SK-N-SH (cell line): Measurements from ENCODE around the gene FCHSD2. TPM values are rescaled to one million over a fixed set of nuclear protein-coding genes. Genes with fewer than 3 reads are reported as not detected.

Source experiments
- CTCF ChIA-PET: fragments of 300-600, 350-600 bp; formaldehyde crosslinking; extraction: SDS; loops from one replicate; lab custom pipeline; 2021; lab: Yijun Ruan, JAX
- POLR2A ChIA-PET: fragments of 350-600 bp; sonication (Branson Sonifier 250); formaldehyde crosslinking; extraction: SDS; loops from one replicate; lab custom pipeline; 2020; ENCODE audit warnings: antibody characterized with exemption, inconsistent platforms; lab: Yijun Ruan, JAX
- DNase-seq: peaks from one replicate; pipeline ENCODE4 v3.0.0; 2012
- H2AFZ ChIP-seq: fragments of 200-600 bp; sonication (generic); 2 replicates; pipeline ENCODE4 v1.8.1; 2016; ENCODE audit warnings: antibody characterized with exemption, mild to moderate bottlenecking, low read depth
- H3F3A ChIP-seq: fragments of 200-600 bp; sonication (generic); replicated peaks from 2 replicates; pipeline ENCODE3; 2016; ENCODE audit warnings: antibody characterized with exemption, mild to moderate bottlenecking; ENCODE audit not compliant: insufficient read depth
- H3K27ac ChIP-seq, 2 experiments: fragments of 200-500 bp in 1 of 2; fragments of 200-600 bp in 1 of 2; sonication (Bioruptor generic) in 1 of 2; sonication (generic), shearing (Covaris generic) in 1 of 2; 2 replicates each; pipeline versions ENCODE4 v1.5.1 to v1.6.1; 2014 to 2016; ENCODE audit warnings: low read depth in 2 of 2, inconsistent platforms in 1 of 2, low read length in 1 of 2, mild to moderate bottlenecking in 1 of 2, mixed read lengths in 1 of 2
- H3K27me3 ChIP-seq: fragments of 200-600 bp; sonication (generic), shearing (Covaris generic); 2 replicates; pipeline ENCODE4 v1.6.1; 2016; ENCODE audit warnings: mixed run types; ENCODE audit not compliant: insufficient read depth
- H3K36me3 ChIP-seq, 2 experiments: fragments of 200-500 bp in 1 of 2; fragments of 200-600 bp in 1 of 2; sonication (Bioruptor generic) in 1 of 2; sonication (generic) in 1 of 2; replicated peaks in 1 of 2; 2 replicates each; pipeline versions ENCODE3 to v1.5.1; 2014 to 2016; ENCODE audit warnings: low read length in 1 of 2, mild to moderate bottlenecking in 1 of 2; ENCODE audit not compliant: insufficient read depth in 2 of 2, control insufficient read depth in 1 of 2
- H3K4me1 ChIP-seq, 2 experiments: fragments of 200-500 bp in 1 of 2; fragments of 200-600 bp in 1 of 2; sonication (Bioruptor generic) in 1 of 2; sonication (generic), shearing (Covaris generic) in 1 of 2; 2 replicates each; pipeline versions ENCODE4 v1.5.1 to v1.6.1; 2014 to 2016; ENCODE audit warnings: low read depth in 1 of 2, low read length in 1 of 2, mixed run types in 1 of 2; ENCODE audit not compliant: insufficient read depth in 2 of 2, control insufficient read depth in 1 of 2
- H3K4me2 ChIP-seq: fragments of 200-600 bp; sonication (generic), shearing (Covaris generic); 2 replicates; pipeline ENCODE4 v1.6.1; 2017; ENCODE audit warnings: mixed run types
- H3K4me3 ChIP-seq, 2 experiments: fragments of 200-500 bp in 1 of 2; fragments of 200-600 bp in 1 of 2; sonication (Bioruptor generic) in 1 of 2; sonication (generic), shearing (Covaris generic) in 1 of 2; 2 replicates each; pipeline versions ENCODE4 v1.5.1 to v1.8.1; 2014 to 2016; ENCODE audit warnings: low read depth in 2 of 2, inconsistent platforms in 1 of 2, low read length in 1 of 2, mild to moderate bottlenecking in 1 of 2, mixed read lengths in 1 of 2, moderate library complexity in 1 of 2
- H3K79me2 ChIP-seq: fragments of 200-600 bp; sonication (generic); 2 replicates; pipeline ENCODE4 v1.8.1; 2017; ENCODE audit warnings: mild to moderate bottlenecking; ENCODE audit not compliant: insufficient read depth
- H3K9ac ChIP-seq: fragments of 200-600 bp; sonication (generic); 2 replicates; pipeline ENCODE4 v1.6.1; 2017; ENCODE audit warnings: mixed run types
- H3K9me2 ChIP-seq: fragments of 200-600 bp; sonication (generic); 2 replicates; pipeline ENCODE4 v1.6.1; 2017; ENCODE audit warnings: mixed run types
- H3K9me3 ChIP-seq: fragments of 200-600 bp; sonication (generic); 2 replicates; pipeline ENCODE4 v1.6.1; 2017; ENCODE audit warnings: mixed run types, mild to moderate bottlenecking, moderate library complexity
- H4K20me1 ChIP-seq: fragments of 200-600 bp; sonication (generic); 2 replicates; pipeline ENCODE4 v1.6.1; 2017; ENCODE audit warnings: mild to moderate bottlenecking, mixed run types; ENCODE audit not compliant: insufficient read depth
- ELF1 ChIP-seq: IDR thresholded peaks from 2 replicates; pipeline ENCODE4 v1.4.0; 2012
- FOXJ3 ChIP-seq: sonication (generic); formaldehyde crosslinking; IDR thresholded peaks from 2 replicates; pipeline ENCODE4 v1.5.1; 2020; ENCODE audit warnings: mild to moderate bottlenecking, missing genetic modification reagents
- FOXM1 ChIP-seq: IDR thresholded peaks from 2 replicates; pipeline ENCODE4 v1.4.0; 2012; ENCODE audit warnings: low read depth, mild to moderate bottlenecking
- GABPA ChIP-seq: IDR thresholded peaks from 2 replicates; pipeline ENCODE4 v1.4.0; 2012; ENCODE audit warnings: low read depth, mild to moderate bottlenecking
- GATA2 ChIP-seq: sonication (generic); formaldehyde crosslinking; IDR thresholded peaks from 2 replicates; pipeline ENCODE4 v1.5.0; 2020; ENCODE audit warnings: mild to moderate bottlenecking, missing genetic modification reagents
- MAX ChIP-seq: IDR thresholded peaks from 2 replicates; pipeline ENCODE4 v1.4.0; 2012; ENCODE audit warnings: low read depth
- MEF2A ChIP-seq: IDR thresholded peaks from 2 replicates; pipeline ENCODE4 v1.4.0; 2012; ENCODE audit warnings: low read depth, borderline replicate concordance
- NFIC ChIP-seq: IDR thresholded peaks from 2 replicates; pipeline ENCODE4 v1.4.0; 2012; ENCODE audit warnings: borderline replicate concordance
- NRF1 ChIP-seq: IDR thresholded peaks from 2 replicates; pipeline ENCODE4 v1.6.1; 2012; ENCODE audit warnings: low read depth, mild to moderate bottlenecking, low read length
- PBX3 ChIP-seq: IDR thresholded peaks from 2 replicates; pipeline ENCODE4; 2012
- POLR2AphosphoS5 ChIP-seq: IDR thresholded peaks from 2 replicates; pipeline ENCODE4 v1.6.1; 2012; ENCODE audit warnings: low read depth, low read length
- REST ChIP-seq: IDR thresholded peaks from 2 replicates; pipeline ENCODE4 v1.6.1; 2012; ENCODE audit warnings: mild to moderate bottlenecking, low read depth, low read length, moderate library complexity
- RXRA ChIP-seq: IDR thresholded peaks from 2 replicates; pipeline ENCODE4 v1.4.0; 2012; ENCODE audit warnings: low read depth, mild to moderate bottlenecking, borderline replicate concordance
- SIN3A ChIP-seq: IDR thresholded peaks from 2 replicates; pipeline ENCODE4 v1.6.1; 2012; ENCODE audit warnings: low read depth, mild to moderate bottlenecking, low read length, moderate library complexity, borderline replicate concordance
- SMC3 ChIP-seq: IDR thresholded peaks from 2 replicates; pipeline ENCODE4 v1.6.1; 2012; ENCODE audit warnings: low read depth, low read length, improper control_type of control experiment
- TAF1 ChIP-seq: IDR thresholded peaks from 2 replicates; pipeline ENCODE4 v1.6.1; 2012; ENCODE audit warnings: low read depth, mild to moderate bottlenecking, low read length, moderate library complexity, borderline replicate concordance
- TEAD4 ChIP-seq: IDR thresholded peaks from 2 replicates; pipeline ENCODE4 v1.4.0; 2012; ENCODE audit warnings: mild to moderate bottlenecking, borderline replicate concordance; ENCODE audit not compliant: insufficient read depth
- YY1 ChIP-seq: IDR thresholded peaks from 2 replicates; pipeline ENCODE4 v1.4.0; 2012; ENCODE audit warnings: low read depth, mild to moderate bottlenecking
- ZBTB33 ChIP-seq: IDR thresholded peaks from 2 replicates; pipeline ENCODE4 v1.4.0; 2012; ENCODE audit warnings: low read depth, borderline replicate concordance
- WGBS: methylation state at CpG from one replicate; pipeline ENCODE4 v1.1.6; 2017; ENCODE audit warnings: low lambda C conversion rate; 5-methylcytosine and 5-hydroxymethylcytosine counted together
- polyA plus RNA-seq, 3 experiments: library from polyadenylated mRNA; depleted of rRNA; stranded (reverse); fragments of >200 nt; gene quantifications; 2 replicates each; pipeline ENCODE4 v1.2.3, GENCODE V29; 2012

Gene FCHSD2
- polyA plus RNA-seq, 1 of the 3 experiments (the other 2 are of a cell fraction): 10.4 TPM

- peaks cover 4% of the 10 kb centered on the region for H4K20me1 ChIP-seq
- H3K79me2 ChIP-seq: no peaks in the 10 kb centered on the region
- no peaks in the 10 kb centered on the region for H3K27me3 ChIP-seq
- H3F3A ChIP-seq: peaks cover 38% of the 10 kb centered on the region
- no peak for DNase-seq
- H3K4me1 ChIP-seq: peaks cover 0 to 28% of the 10 kb centered on the region in 2 experiments; a peak in 2 of 4 replicates
- H3K36me3 ChIP-seq: peaks cover 3 to 12% of the 10 kb centered on the region in 2 experiments
- H3K27ac ChIP-seq: no peak overlapping the region
- CTCF ChIA-PET: no interaction called here
- H3K9me3 ChIP-seq: no peaks in the 10 kb centered on the region
- 98% methylated on average over 6 of the region's 6 CpGs for WGBS
- H3K9ac ChIP-seq: no peak overlapping the region
- no peaks in the 10 kb centered on the region for H3K9me2 ChIP-seq
- TF ChIP-seq FOXM1: no peak
- TF ChIP-seq SMC3: no peak
- no peak for TF ChIP-seq TEAD4
- TF ChIP-seq GABPA: no peak
- TF ChIP-seq GATA2: no peak
- no peak for TF ChIP-seq RXRA
- TF ChIP-seq YY1: no peak
- TF ChIP-seq POLR2AphosphoS5: no peak
- TF ChIP-seq REST: no peak
- no peak for TF ChIP-seq SIN3A
- no peak for TF ChIP-seq NFIC
- no peak for TF ChIP-seq TAF1
- TF ChIP-seq, all 33 proteins: peak for 0
- no peak overlapping the region for H3K4me3 ChIP-seq
- POLR2A ChIA-PET: no interaction called here
- no peak overlapping the region for H2AFZ ChIP-seq
- no peak overlapping the region for H3K4me2 ChIP-seq
Observed at GRCh38 chr11:72972496-72973128, 169.5 kb downstream of the FCHSD2 start.

- Histone ChIP-seq H3K79me2 (no peaks in the 10 kb centered on the region), H3K9me2 (no peaks in the 10 kb centered on the region), H3K36me3 (peaks cover 3 to 4% of the 10 kb centered on the region in 2 experiments), H3K4me3 (no peak overlapping the region), H4K20me1 (peaks cover 4% of the 10 kb centered on the region), H3K9ac (no peak overlapping the region), H3K4me1 (peaks cover 0 to 28% of the 10 kb centered on the region in 2 experiments; a peak in 2 of 4 replicates), H2AFZ (no peak overlapping the region), H3K27ac (no peak overlapping the region), H3F3A (peaks cover 33% of the 10 kb centered on the region), H3K4me2 (no peak overlapping the region), H3K27me3 (no peaks in the 10 kb centered on the region), H3K9me3 (no peaks in the 10 kb centered on the region)
- ChIA-PET CTCF (no interaction called here), POLR2A (no interaction called here)
- WGBS: 94% methylated on average over 6 of the region's 6 CpGs
- no peak for DNase-seq
- no peak for TF ChIP-seq ELF1
- no peak for TF ChIP-seq FOXM1
- no peak for TF ChIP-seq MEF2A
- TF ChIP-seq SIN3A: no peak
- no peak for TF ChIP-seq PBX3
- no peak for TF ChIP-seq MAX
- TF ChIP-seq GABPA: no peak
- TF ChIP-seq YY1: no peak
- TF ChIP-seq FOXJ3 (CRISPR knock-in tag): no peak
- TF ChIP-seq NRF1: no peak
- TF ChIP-seq ZBTB33: no peak
Observed at GRCh38 chr11:72971192-72971967, 170.7 kb downstream of the FCHSD2 start.
